Effector memory CD4-positive, alpha-beta T cell (primary cell): ENCODE measurements around the gene CACNA1C.

Experiments
- DNase-seq, 3 donors: peaks; one replicate each; pipeline ENCODE4 v3.0.0-alpha.2; 2020
- H3K27ac ChIP-seq: 2 replicates; pipeline ENCODE4 v1.7.0; 2013; ENCODE audit warnings: mild to moderate bottlenecking, low read length, moderate library complexity; ENCODE audit not compliant: insufficient read depth, poor library complexity, severe bottlenecking
- H3K27me3 ChIP-seq: replicated peaks from 2 replicates; pipeline ENCODE4 v1.7.0; 2013; ENCODE audit warnings: mild to moderate bottlenecking, low read length; ENCODE audit not compliant: insufficient read depth, control insufficient read depth, poor library complexity, severe bottlenecking
- H3K36me3 ChIP-seq: 2 replicates; pipeline ENCODE4 v1.7.0; 2013; ENCODE audit warnings: mild to moderate bottlenecking, low read length, moderate library complexity; ENCODE audit not compliant: control insufficient read depth, insufficient read depth
- H3K4me1 ChIP-seq: 2 replicates; pipeline ENCODE4 v1.7.0; 2013; ENCODE audit warnings: low read length, mild to moderate bottlenecking; ENCODE audit not compliant: control insufficient read depth, insufficient read depth, poor library complexity, severe bottlenecking
- H3K4me3 ChIP-seq: 2 replicates; pipeline ENCODE4 v1.7.0; 2013; ENCODE audit warnings: low read length, low read depth, mild to moderate bottlenecking; ENCODE audit not compliant: insufficient read depth, poor library complexity, severe bottlenecking
- H3K9me3 ChIP-seq: 2 replicates; pipeline ENCODE4 v1.7.0; 2013; ENCODE audit warnings: mild to moderate bottlenecking, low read length, moderate library complexity; ENCODE audit not compliant: control insufficient read depth

CACNA1C gene

DNA sequence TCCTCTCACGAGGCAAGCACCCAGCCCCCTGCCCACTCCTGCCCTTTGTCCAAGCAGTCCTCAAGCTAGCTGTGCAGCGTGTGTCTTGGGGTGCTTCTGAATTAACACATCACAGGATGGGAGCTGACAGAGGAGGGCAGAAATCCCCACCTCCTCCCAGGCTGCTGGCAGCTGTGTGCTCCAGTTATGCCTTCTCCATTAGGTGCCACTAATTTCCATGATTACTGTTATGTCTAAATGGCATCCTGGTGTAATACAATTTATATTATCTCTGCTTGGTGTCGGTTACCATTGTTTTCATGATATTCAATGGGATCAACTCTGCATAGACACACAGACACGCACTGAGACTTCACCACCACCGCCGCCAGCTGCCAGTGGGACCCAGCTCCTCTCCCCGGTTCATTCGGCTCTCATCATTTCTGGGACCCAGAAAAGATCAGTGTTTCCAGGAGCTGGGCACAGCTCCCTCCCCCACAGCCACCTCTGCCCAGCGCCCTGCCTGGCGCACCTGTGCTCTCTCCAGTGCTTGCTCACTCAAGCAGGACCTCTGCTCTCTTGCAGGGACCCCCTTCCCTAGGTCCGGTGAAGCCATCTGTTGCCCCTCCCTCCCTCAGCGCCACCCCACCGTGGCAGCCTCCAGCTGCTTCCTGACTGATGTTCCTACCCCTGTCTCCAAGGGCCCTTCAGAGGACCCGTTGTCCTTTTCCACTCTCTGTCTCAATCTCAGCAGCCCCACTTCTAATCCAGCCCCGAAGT lies 574.5 kb downstream of the CACNA1C start:
- H3K27ac ChIP-seq: no peak overlapping the region
- H3K4me3 ChIP-seq: no peak overlapping the region
- H3K9me3 ChIP-seq: no peaks in the 10 kb centered on the region
- H3K36me3 ChIP-seq: no peaks in the 10 kb centered on the region
- no peaks in the 10 kb centered on the region for H3K4me1 ChIP-seq
- no peaks in the 10 kb centered on the region for H3K27me3 ChIP-seq
- DNase-seq: no peak

DNA sequence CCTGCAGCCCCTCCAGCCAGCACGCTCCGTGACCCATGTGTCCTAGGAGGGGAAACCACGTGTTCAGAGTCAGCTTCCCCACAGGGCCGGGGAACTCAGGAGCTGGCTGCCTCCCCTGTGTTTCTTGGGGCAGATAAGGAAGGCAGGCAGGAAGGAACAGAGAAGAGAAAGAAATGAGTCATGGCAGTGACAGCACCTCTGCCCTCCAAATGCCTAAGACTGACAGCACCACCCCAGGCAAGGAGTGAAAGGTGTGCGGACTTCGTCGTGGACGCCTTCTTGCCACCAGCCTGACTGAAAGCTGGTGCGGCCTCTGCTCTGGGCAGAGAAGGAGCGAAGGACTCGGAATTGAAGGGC lies 575.0 kb downstream of the CACNA1C start:
- no peaks in the 10 kb centered on the region for H3K9me3 ChIP-seq
- no peak for DNase-seq
- H3K36me3 ChIP-seq: no peaks in the 10 kb centered on the region
- no peaks in the 10 kb centered on the region for H3K27me3 ChIP-seq
- H3K4me3 ChIP-seq: no peak overlapping the region
- no peaks in the 10 kb centered on the region for H3K4me1 ChIP-seq
- H3K27ac ChIP-seq: no peak overlapping the region

DNA sequence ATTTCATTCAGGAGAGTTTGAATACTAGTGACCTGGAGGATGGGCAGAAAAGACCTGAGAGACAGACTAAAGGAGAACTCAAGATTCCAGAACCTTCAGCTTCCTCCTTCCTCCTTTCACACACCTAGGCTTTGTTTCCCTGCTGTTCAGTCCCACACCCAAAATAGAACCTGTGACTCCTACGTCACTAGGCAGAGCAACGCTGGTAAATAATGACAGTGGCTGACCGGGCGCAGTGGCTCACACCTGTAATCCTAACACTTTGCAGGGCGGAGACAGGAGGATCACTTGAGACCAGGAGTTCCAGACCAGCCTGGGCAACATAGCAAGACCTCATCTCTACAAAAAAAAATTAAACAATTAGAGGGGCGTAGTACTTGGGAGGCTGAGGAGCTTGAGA lies 575.6 kb downstream of the CACNA1C start:
- H3K27me3 ChIP-seq: no peaks in the 10 kb centered on the region
- no peaks in the 10 kb centered on the region for H3K9me3 ChIP-seq
- H3K4me1 ChIP-seq: no peaks in the 10 kb centered on the region
- H3K27ac ChIP-seq: no peak overlapping the region
- H3K36me3 ChIP-seq: no peaks in the 10 kb centered on the region
- DNase-seq: no peak
- H3K4me3 ChIP-seq: no peak overlapping the region

- Histone ChIP-seq H3K27me3 (no peaks in the 10 kb centered on the region), H3K4me1 (no peaks in the 10 kb centered on the region), H3K4me3 (no peak overlapping the region), H3K27ac (no peak overlapping the region), H3K9me3 (no peaks in the 10 kb centered on the region), H3K36me3 (no peaks in the 10 kb centered on the region)
- DNase-seq: no peak
These were observed 576.3 kb downstream of the CACNA1C start for GRCh38 chr12:2629051-2629450.

DNA sequence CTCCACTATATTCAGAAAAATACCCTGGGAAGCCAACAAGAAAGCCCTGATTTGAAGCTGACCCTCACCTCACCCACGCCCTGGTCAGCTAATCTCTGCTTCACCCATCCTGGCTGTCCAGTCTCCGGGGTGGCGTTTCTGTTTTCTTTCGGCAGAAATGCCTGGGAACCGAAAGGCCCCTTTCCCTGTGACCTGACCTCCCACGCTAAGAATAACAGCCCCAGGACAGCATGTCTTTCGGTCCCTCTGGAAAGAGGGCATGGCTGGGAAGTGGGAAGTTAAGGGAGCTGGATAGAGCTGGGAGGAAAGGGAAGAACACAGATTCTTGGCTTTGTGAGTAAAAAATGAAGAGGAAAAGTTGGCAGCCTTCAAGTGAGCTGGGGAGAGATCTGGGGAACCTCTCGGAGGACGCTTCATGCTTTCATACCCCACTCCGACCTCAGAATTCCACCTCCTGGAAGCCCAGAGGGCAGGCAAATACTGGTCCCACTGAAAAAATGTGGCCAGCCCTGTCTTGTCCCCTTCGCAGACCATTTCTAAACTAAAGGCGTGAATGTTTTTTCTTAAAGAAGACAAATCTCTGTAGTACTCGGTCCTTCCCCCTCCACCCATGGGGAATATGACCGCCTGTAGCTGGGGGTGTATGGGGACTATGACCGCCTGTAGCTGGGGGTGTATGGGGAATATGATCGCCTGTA lies 579.0 kb downstream of the CACNA1C start:
- H3K4me1 ChIP-seq: no peaks in the 10 kb centered on the region
- no peak overlapping the region for H3K27ac ChIP-seq
- H3K4me3 ChIP-seq: no peak overlapping the region
- no peaks in the 10 kb centered on the region for H3K9me3 ChIP-seq
- H3K27me3 ChIP-seq: peaks cover 8% of the 10 kb centered on the region
- no peak for DNase-seq
- H3K36me3 ChIP-seq: no peaks in the 10 kb centered on the region

DNA sequence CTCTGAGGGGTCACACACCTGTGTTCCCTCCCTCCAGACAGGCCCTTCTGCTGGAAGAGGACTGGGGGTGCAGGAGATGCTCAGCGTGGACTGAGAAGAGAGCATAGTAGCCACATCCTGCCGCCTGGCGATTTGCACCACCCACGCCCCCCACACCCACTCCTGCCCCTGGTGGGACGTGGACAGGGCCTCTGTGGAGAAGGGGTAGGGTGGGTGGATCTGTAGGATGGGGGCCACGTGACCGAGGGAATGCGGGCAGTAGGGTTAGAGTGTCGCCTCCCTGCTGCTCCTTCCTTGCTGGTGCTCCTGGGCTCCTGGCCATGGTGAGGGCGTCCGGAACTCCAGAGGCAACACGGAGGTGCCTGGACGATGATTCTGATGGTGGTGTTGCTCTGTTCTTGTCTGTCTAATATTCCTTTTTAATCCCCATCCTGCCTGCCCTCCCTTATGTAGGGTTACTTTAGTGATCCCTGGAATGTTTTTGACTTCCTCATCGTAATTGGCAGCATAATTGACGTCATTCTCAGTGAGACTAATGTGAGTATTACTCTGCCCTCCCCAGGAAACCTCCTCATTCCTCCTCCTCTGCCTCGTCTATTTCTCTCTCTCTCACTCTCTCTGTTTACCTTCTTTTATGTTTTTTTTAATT lies 580.5 kb downstream of the CACNA1C start:
- H3K9me3 ChIP-seq: no peaks in the 10 kb centered on the region
- DNase-seq: no peak
- H3K27ac ChIP-seq: no peak overlapping the region
- peaks cover 14% of the 10 kb centered on the region for H3K27me3 ChIP-seq
- no peak overlapping the region for H3K4me3 ChIP-seq
- H3K4me1 ChIP-seq: no peaks in the 10 kb centered on the region
- no peaks in the 10 kb centered on the region for H3K36me3 ChIP-seq

- DNase-seq: no peak
- no peaks in the 10 kb centered on the region for H3K4me1 ChIP-seq
- H3K27ac ChIP-seq: no peak overlapping the region
- no peaks in the 10 kb centered on the region for H3K36me3 ChIP-seq
- peaks cover 14% of the 10 kb centered on the region for H3K27me3 ChIP-seq
- no peaks in the 10 kb centered on the region for H3K9me3 ChIP-seq
- no peak overlapping the region for H3K4me3 ChIP-seq
These were observed 581.0 kb downstream of the CACNA1C start for GRCh38 chr12:2633825-2634200.

GRCh38 chr12:2634471-2634870 lies 581.7 kb downstream of the CACNA1C start:
- DNase-seq: no peak
- Histone ChIP-seq H3K9me3 (no peaks in the 10 kb centered on the region), H3K27me3 (peaks cover 14% of the 10 kb centered on the region), H3K4me3 (no peak overlapping the region), H3K27ac (no peak overlapping the region), H3K4me1 (no peaks in the 10 kb centered on the region), H3K36me3 (no peaks in the 10 kb centered on the region)

DNA sequence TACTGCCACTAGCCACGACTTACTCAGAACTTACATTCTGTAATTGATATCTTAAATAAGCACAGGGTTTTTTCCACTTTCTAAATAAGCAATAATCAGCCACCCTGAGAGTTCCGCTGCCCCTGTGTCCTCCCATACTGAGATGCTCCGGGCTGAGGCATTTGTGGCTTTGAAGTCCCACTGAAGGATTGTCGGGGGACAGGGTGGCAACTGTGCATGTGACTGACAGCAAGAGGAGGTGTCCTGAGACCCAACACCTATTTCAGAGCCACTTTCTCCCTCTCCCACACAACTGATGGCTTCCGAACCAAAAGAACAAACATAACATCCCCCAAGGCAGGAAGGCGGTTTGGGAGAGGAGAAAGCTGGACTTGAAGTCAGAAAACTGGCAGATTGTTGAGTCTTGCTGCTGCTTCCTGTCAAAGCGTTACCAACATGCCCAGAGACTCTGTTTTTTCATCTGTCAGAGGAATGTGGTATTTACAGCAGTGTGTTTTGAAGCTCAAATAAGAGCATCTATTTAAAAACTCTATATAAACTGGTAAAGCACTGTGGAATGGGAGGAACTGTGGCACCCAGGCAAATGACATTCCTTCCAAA lies 584.1 kb downstream of the CACNA1C start:
- Histone ChIP-seq H3K9me3 (no peaks in the 10 kb centered on the region), H3K27ac (no peak overlapping the region), H3K27me3 (peaks cover 14% of the 10 kb centered on the region), H3K36me3 (no peaks in the 10 kb centered on the region), H3K4me3 (no peak overlapping the region), H3K4me1 (peaks cover 2% of the 10 kb centered on the region)
- no peak for DNase-seq

- no peak for DNase-seq
- Histone ChIP-seq H3K27ac (no peak overlapping the region), H3K27me3 (peaks cover 14% of the 10 kb centered on the region), H3K9me3 (no peaks in the 10 kb centered on the region), H3K4me1 (peaks cover 7% of the 10 kb centered on the region), H3K36me3 (no peaks in the 10 kb centered on the region), H3K4me3 (no peak overlapping the region)
These were observed 584.6 kb downstream of the CACNA1C start for GRCh38 chr12:2637371-2637770.
